Renal cortical epithelial cell (primary cell): ENCODE measurements around the gene NID1. TPM values are rescaled to one million over a fixed set of nuclear protein-coding genes. Genes with fewer than 3 reads are reported as not detected.
"Not testable (repeated sequence)": the region's sequence is repeated elsewhere in the genome, so short reads cannot be mapped to it uniquely, and the experiment has no call there.

Experiments
- DNase-seq: peaks from one replicate; pipeline ENCODE4 v3.0.0-alpha.2; 2011; ENCODE audit warnings: low read depth
- total RNA-seq: library from RNA; depleted of rRNA; stranded (reverse); fragments of >200 nt; gene quantifications from 2 replicates; pipeline ENCODE4 v1.2.3, GENCODE V29; 2014

The NID1 gene
- total RNA-seq, 1 donor from 2014 or later, result 1.1 TPM

GRCh38 chr1:236092899-236093298 lies 28.0 kb upstream of the NID1 start:
- no peak for DNase-seq

GRCh38 chr1:236091933-236092318 lies 27.0 kb upstream of the NID1 start:
- DNase-seq, result no peak

- no peak for DNase-seq
These were observed 25.9 kb upstream of the NID1 start for GRCh38 chr1:236090741-236091147.

- peak; percentile 51 for DNase-seq
These were observed 24.3 kb upstream of the NID1 start for GRCh38 chr1:236089046-236089773.

GRCh38 chr1:236086537-236086936 lies 21.6 kb upstream of the NID1 start:
- no peak for DNase-seq

- DNase-seq, result no peak
These were observed 20.8 kb upstream of the NID1 start for GRCh38 chr1:236085545-236086159.

GRCh38 chr1:236084386-236084730 lies 19.5 kb upstream of the NID1 start:
- DNase-seq, result no peak

- DNase-seq, result no peak
These were observed 18.9 kb upstream of the NID1 start for GRCh38 chr1:236083650-236084385.

GRCh38 chr1:236082526-236082925 lies 17.6 kb upstream of the NID1 start:
- no peak for DNase-seq

- no peak for DNase-seq
These were observed 16.8 kb upstream of the NID1 start for GRCh38 chr1:236081546-236082227.

GRCh38 chr1:236079703-236080102 lies 14.8 kb upstream of the NID1 start:
- DNase-seq, result no peak

- DNase-seq, result no peak
These were observed 14.1 kb upstream of the NID1 start for GRCh38 chr1:236078993-236079392.

GRCh38 chr1:236078077-236078476 lies 13.2 kb upstream of the NID1 start:
- not testable (repeated sequence) for DNase-seq

- DNase-seq, result no peak
These were observed 11.0 kb upstream of the NID1 start for GRCh38 chr1:236075848-236076247.

GRCh38 chr1:236073307-236073897 lies 8.5 kb upstream of the NID1 start:
- DNase-seq, result no peak

- no peak for DNase-seq
These were observed 7.1 kb upstream of the NID1 start for GRCh38 chr1:236072001-236072400.

- no peak for DNase-seq
These were observed 5.9 kb upstream of the NID1 start for GRCh38 chr1:236070753-236071152.

- no peak for DNase-seq
These were observed 4.9 kb upstream of the NID1 start for GRCh38 chr1:236069796-236070195.

GRCh38 chr1:236067854-236068454 lies 3.1 kb upstream of the NID1 start:
- DNase-seq, result no peak

GRCh38 chr1:236066828-236067386 lies 2.0 kb upstream of the NID1 start:
- no peak for DNase-seq

- DNase-seq, result no peak
These were observed 1.2 kb upstream of the NID1 start for GRCh38 chr1:236066054-236066453.
